H1 (cell line): Measurements from ENCODE around the gene TECTB. TPM values are rescaled to one million over a fixed set of nuclear protein-coding genes. Genes with fewer than 3 reads are reported as not detected.

Experiments
- ZNF274 ChIP-seq: IDR thresholded peaks from 2 replicates; pipeline ENCODE4 v1.7.0; 2012; ENCODE audit warnings: low read length, borderline replicate concordance; ENCODE audit errors: extremely low read depth
- polyA plus RNA-seq, 7 experiments: library from polyadenylated mRNA; depleted of rRNA in 3 of 7; stranded (reverse) in 5 of 7; unstranded in 2 of 7; fragments of >200 nt in 5 of 7; fragments of 200-250 nt in 2 of 7; gene quantifications; 1 replicate in 5 of 7; 2 replicates in 1 of 7; 4 replicates in 1 of 7; pipeline versions ENCODE4 v1.2.1 to v1.2.3, GENCODE V29; 2011 to 2013; ENCODE audit warnings: missing spikeins in 2 of 7, mixed read lengths in 2 of 7
- total RNA-seq: library from RNA; stranded (reverse); fragmentation: NEBNext Ultra II Directional; extraction: Animal tissue kit (Norgen Biotek cat#: 25700); gene quantifications from 2 replicates; pipeline ENCODE4 v1.2.1, GENCODE V29; 2021

TECTB gene
- total and polyA plus RNA-seq, 2 of the 8 experiments (the other 6 are each of a cell fraction or from before 2014, with no cell fraction given), result not detected

DNA sequence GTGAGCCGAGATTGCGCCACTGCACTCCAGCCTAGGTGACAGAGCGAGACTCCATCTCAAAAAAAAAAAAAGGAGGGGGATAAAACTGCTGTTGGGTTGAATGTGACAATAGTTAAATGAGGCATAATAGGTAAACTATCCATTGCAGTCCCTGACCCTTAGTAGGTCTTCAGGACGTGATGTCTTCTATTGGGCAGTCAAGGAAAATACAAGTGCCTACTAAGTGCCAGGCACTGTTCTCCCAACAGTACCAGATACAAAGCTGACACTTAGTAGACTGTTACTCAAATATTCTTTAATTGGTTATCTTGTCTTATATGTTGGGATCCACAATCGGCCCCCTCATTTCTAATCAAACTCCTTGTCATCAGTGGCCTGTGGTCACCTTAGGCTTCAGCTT lies 63.6 kb downstream of the TECTB start (continued):
- no peak for TF ChIP-seq ZNF274
